HEK293 (cell line): ENCODE measurements around the gene RASGRP3.

Experiments used
- BCL11B ChIP-seq: fragments of 450-650 bp; formaldehyde crosslinking; IDR thresholded peaks from 2 replicates; pipeline ENCODE4 v1.5.1; 2016; ENCODE audit warnings: low read depth, missing biosample characterization, missing genetic modification characterization
- FEZF1 ChIP-seq: fragments of 450-650 bp; formaldehyde crosslinking; IDR thresholded peaks from 2 replicates; pipeline ENCODE4 v1.5.1; 2016; ENCODE audit warnings: missing biosample characterization, missing genetic modification characterization
- GFI1B ChIP-seq: fragments of 450-650 bp; formaldehyde crosslinking; IDR thresholded peaks from 2 replicates; pipeline ENCODE4 v1.5.1; 2016; ENCODE audit warnings: missing biosample characterization, missing genetic modification characterization
- GLIS1 ChIP-seq: fragments of 450-650 bp; formaldehyde crosslinking; IDR thresholded peaks from 2 replicates; pipeline ENCODE4 v1.5.1; 2016; ENCODE audit warnings: missing biosample characterization, missing genetic modification characterization
- HOXC10 ChIP-seq: sonication (generic); formaldehyde crosslinking; IDR thresholded peaks from 2 replicates; pipeline ENCODE4 v1.8.1; 2023; ENCODE audit warnings: mild to moderate bottlenecking, missing genetic modification reagents
- MZF1 ChIP-seq: fragments of 450-650 bp; formaldehyde crosslinking; IDR thresholded peaks from 2 replicates; pipeline ENCODE4 v1.5.1; 2017; ENCODE audit warnings: missing biosample characterization, missing genetic modification characterization, borderline replicate concordance
- OSR2 ChIP-seq: fragments of 450-650 bp; formaldehyde crosslinking; IDR thresholded peaks from 2 replicates; pipeline ENCODE4 v1.5.1; 2016; ENCODE audit warnings: missing biosample characterization, missing genetic modification characterization
- YY2 ChIP-seq: fragments of 450-650 bp; formaldehyde crosslinking; IDR thresholded peaks from 2 replicates; pipeline ENCODE4 v1.5.1; 2016; ENCODE audit warnings: missing biosample characterization, missing genetic modification characterization
- ZBTB17 ChIP-seq: fragments of 450-650 bp; formaldehyde crosslinking; IDR thresholded peaks from 2 replicates; pipeline ENCODE4 v1.5.1; 2016; ENCODE audit warnings: missing biosample characterization, missing genetic modification characterization
- ZBTB20 ChIP-seq: fragments of 450-650 bp; formaldehyde crosslinking; IDR thresholded peaks from 2 replicates; pipeline ENCODE4 v1.5.1; 2016; ENCODE audit warnings: missing biosample characterization, missing genetic modification characterization
- ZBTB21 ChIP-seq: fragments of 450-650 bp; formaldehyde crosslinking; IDR thresholded peaks from 2 replicates; pipeline ENCODE4 v1.5.1; 2017; ENCODE audit warnings: missing biosample characterization, missing genetic modification characterization
- ZBTB26 ChIP-seq: fragments of 450-650 bp; formaldehyde crosslinking; optimal IDR thresholded peaks from 2 replicates; pipeline ENCODE3; 2016; ENCODE audit warnings: missing biosample characterization, mild to moderate bottlenecking, missing genetic modification characterization
- ZBTB48 ChIP-seq: fragments of 450-650 bp; formaldehyde crosslinking; IDR thresholded peaks from 2 replicates; pipeline ENCODE4 v1.5.1; 2016; ENCODE audit warnings: missing biosample characterization, missing genetic modification characterization
- ZBTB6 ChIP-seq: fragments of 450-650 bp; formaldehyde crosslinking; IDR thresholded peaks from 2 replicates; pipeline ENCODE4 v1.5.1; 2017; ENCODE audit warnings: missing biosample characterization, missing genetic modification characterization
- ZBTB8A ChIP-seq: fragments of 450-650 bp; formaldehyde crosslinking; IDR thresholded peaks from 2 replicates; pipeline ENCODE4 v1.5.1; 2016; ENCODE audit warnings: missing biosample characterization, missing genetic modification characterization
- ZEB2 ChIP-seq: fragments of 450-650 bp; formaldehyde crosslinking; IDR thresholded peaks from 2 replicates; pipeline ENCODE4 v1.5.1; 2016; ENCODE audit warnings: missing biosample characterization, missing genetic modification characterization
- ZNF10 ChIP-seq: fragments of 450-650 bp; formaldehyde crosslinking; IDR thresholded peaks from 2 replicates; pipeline ENCODE4 v1.5.1; 2017; ENCODE audit warnings: missing biosample characterization, missing genetic modification characterization
- ZNF132 ChIP-seq: fragments of 450-650 bp; formaldehyde crosslinking; IDR thresholded peaks from 2 replicates; pipeline ENCODE4 v1.5.1; 2017; ENCODE audit warnings: missing biosample characterization, missing genetic modification characterization, borderline replicate concordance
- ZNF140 ChIP-seq: fragments of 450-650 bp; formaldehyde crosslinking; IDR thresholded peaks from 2 replicates; pipeline ENCODE4 v1.5.1; 2016; ENCODE audit warnings: missing biosample characterization, missing genetic modification characterization
- ZNF146 ChIP-seq: fragments of 450-650 bp; formaldehyde crosslinking; IDR thresholded peaks from 2 replicates; pipeline ENCODE4 v1.5.1; 2016; ENCODE audit warnings: missing biosample characterization, missing genetic modification characterization
- ZNF174 ChIP-seq: fragments of 450-650 bp; formaldehyde crosslinking; IDR thresholded peaks from 2 replicates; pipeline ENCODE4 v1.5.0; 2017; ENCODE audit warnings: missing biosample characterization, mild to moderate bottlenecking, missing genetic modification characterization
- ZNF600 ChIP-seq: fragments of 450-650 bp; formaldehyde crosslinking; IDR thresholded peaks from 2 replicates; pipeline ENCODE4 v1.5.1; 2016; ENCODE audit warnings: missing biosample characterization, missing genetic modification characterization
- ZNF629 ChIP-seq: fragments of 450-650 bp; formaldehyde crosslinking; IDR thresholded peaks from 2 replicates; pipeline ENCODE4 v1.5.1; 2017; ENCODE audit warnings: missing biosample characterization, missing genetic modification characterization
- ZNF664 ChIP-seq: fragments of 450-650 bp; formaldehyde crosslinking; IDR thresholded peaks from 2 replicates; pipeline ENCODE4 v1.5.1; 2016; ENCODE audit warnings: missing biosample characterization, missing genetic modification characterization
- ZNF777 ChIP-seq: fragments of 450-650 bp; formaldehyde crosslinking; IDR thresholded peaks from 2 replicates; pipeline ENCODE4 v1.5.1; 2017; ENCODE audit warnings: missing biosample characterization, missing genetic modification characterization, borderline replicate concordance
- ZNF785 ChIP-seq: fragments of 450-650 bp; formaldehyde crosslinking; IDR thresholded peaks from 2 replicates; pipeline ENCODE4 v1.5.1; 2016; ENCODE audit warnings: missing biosample characterization, missing genetic modification characterization
- ZNF843 ChIP-seq: fragments of 450-650 bp; formaldehyde crosslinking; IDR thresholded peaks from 2 replicates; pipeline ENCODE4 v1.5.1; 2016; ENCODE audit warnings: missing biosample characterization, missing genetic modification characterization
- TF ChIP-seq, protein P1 (sequence below): sonication (generic); formaldehyde crosslinking; IDR thresholded peaks from 2 replicates; pipeline ENCODE4 v1.8.1; 2022; ENCODE audit warnings: mild to moderate bottlenecking, moderate library complexity, missing genetic modification reagents
- TF ChIP-seq, protein P2 (sequence below): fragments of 450-650 bp; formaldehyde crosslinking; IDR thresholded peaks from 2 replicates; pipeline ENCODE4 v1.5.1; 2016; ENCODE audit warnings: missing biosample characterization, missing genetic modification characterization
- TF ChIP-seq, protein P3 (sequence below): fragments of 450-650 bp; formaldehyde crosslinking; conservative IDR thresholded peaks from 2 replicates; pipeline ENCODE4 v1.5.1; 2016; ENCODE audit warnings: low read depth, missing biosample characterization, missing genetic modification characterization
- TF ChIP-seq, protein P4 (sequence below): fragments of 450-650 bp; formaldehyde crosslinking; IDR thresholded peaks from 2 replicates; pipeline ENCODE4 v1.5.1; 2017; ENCODE audit warnings: missing biosample characterization, missing genetic modification characterization

The RASGRP3 gene

GRCh38 chr2:33589444-33589843 is 113.0 kb downstream of the RASGRP3 start (continued):
- TF ChIP-seq GFI1B = peak; percentile 40; the same call in 1 of the 2 replicates
- TF ChIP-seq, protein P1, sequence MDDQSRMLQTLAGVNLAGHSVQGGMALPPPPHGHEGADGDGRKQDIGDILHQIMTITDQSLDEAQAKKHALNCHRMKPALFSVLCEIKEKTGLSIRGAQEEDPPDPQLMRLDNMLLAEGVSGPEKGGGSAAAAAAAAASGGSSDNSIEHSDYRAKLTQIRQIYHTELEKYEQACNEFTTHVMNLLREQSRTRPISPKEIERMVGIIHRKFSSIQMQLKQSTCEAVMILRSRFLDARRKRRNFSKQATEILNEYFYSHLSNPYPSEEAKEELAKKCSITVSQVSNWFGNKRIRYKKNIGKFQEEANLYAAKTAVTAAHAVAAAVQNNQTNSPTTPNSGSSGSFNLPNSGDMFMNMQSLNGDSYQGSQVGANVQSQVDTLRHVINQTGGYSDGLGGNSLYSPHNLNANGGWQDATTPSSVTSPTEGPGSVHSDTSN (CRISPR knock-in tag) = no peak
- peak; percentile 95 for TF ChIP-seq ZNF843
- TF ChIP-seq ZBTB17 (tag by site-specific recombination) = no peak
- no peak for TF ChIP-seq ZNF146 (tag by site-specific recombination)
- no peak for TF ChIP-seq ZNF629
- no peak for TF ChIP-seq ZNF10 (tag by site-specific recombination)
- TF ChIP-seq ZBTB21 (tag by site-specific recombination) = no peak
- TF ChIP-seq ZNF777 (tag by site-specific recombination) = no peak
- no peak for TF ChIP-seq ZNF132
- no peak for TF ChIP-seq HOXC10 (CRISPR knock-in tag)
- 0 out of 2 replicates have a peak, but pooled peaks have one; percentile 47 for TF ChIP-seq ZEB2 (tag by site-specific recombination)
- TF ChIP-seq ZBTB48 (tag by site-specific recombination) = no peak
- no peak for TF ChIP-seq ZBTB26 (tag by site-specific recombination)
- TF ChIP-seq YY2 = no peak
- no peak for TF ChIP-seq ZNF140
- TF ChIP-seq MZF1 (tag by site-specific recombination) = no peak
- no peak for TF ChIP-seq ZBTB8A (tag by site-specific recombination)
- no peak for TF ChIP-seq ZNF664
- peak; percentile 87 for TF ChIP-seq OSR2 (tag by site-specific recombination)
- TF ChIP-seq GLIS1 (tag by site-specific recombination) = no peak
- TF ChIP-seq BCL11B (tag by site-specific recombination) = no peak
- TF ChIP-seq, protein P2, sequence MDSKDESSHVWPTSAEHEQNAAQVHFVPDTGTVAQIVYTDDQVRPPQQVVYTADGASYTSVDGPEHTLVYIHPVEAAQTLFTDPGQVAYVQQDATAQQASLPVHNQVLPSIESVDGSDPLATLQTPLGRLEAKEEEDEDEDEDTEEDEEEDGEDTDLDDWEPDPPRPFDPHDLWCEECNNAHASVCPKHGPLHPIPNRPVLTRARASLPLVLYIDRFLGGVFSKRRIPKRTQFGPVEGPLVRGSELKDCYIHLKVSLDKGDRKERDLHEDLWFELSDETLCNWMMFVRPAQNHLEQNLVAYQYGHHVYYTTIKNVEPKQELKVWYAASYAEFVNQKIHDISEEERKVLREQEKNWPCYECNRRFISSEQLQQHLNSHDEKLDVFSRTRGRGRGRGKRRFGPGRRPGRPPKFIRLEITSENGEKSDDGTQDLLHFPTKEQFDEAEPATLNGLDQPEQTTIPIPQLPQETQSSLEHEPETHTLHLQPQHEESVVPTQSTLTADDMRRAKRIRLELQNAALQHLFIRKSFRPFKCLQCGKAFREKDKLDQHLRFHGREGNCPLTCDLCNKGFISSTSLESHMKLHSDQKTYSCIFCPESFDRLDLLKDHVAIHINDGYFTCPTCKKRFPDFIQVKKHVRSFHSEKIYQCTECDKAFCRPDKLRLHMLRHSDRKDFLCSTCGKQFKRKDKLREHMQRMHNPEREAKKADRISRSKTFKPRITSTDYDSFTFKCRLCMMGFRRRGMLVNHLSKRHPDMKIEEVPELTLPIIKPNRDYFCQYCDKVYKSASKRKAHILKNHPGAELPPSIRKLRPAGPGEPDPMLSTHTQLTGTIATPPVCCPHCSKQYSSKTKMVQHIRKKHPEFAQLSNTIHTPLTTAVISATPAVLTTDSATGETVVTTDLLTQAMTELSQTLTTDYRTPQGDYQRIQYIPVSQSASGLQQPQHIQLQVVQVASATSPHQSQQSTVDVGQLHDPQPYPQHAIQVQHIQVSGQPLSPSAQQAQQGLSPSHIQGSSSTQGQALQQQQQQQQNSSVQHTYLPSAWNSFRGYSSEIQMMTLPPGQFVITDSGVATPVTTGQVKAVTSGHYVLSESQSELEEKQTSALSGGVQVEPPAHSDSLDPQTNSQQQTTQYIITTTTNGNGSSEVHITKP (tag by site-specific recombination) = no peak
- no peak for TF ChIP-seq ZBTB6 (tag by site-specific recombination)
- TF ChIP-seq, protein P3, sequence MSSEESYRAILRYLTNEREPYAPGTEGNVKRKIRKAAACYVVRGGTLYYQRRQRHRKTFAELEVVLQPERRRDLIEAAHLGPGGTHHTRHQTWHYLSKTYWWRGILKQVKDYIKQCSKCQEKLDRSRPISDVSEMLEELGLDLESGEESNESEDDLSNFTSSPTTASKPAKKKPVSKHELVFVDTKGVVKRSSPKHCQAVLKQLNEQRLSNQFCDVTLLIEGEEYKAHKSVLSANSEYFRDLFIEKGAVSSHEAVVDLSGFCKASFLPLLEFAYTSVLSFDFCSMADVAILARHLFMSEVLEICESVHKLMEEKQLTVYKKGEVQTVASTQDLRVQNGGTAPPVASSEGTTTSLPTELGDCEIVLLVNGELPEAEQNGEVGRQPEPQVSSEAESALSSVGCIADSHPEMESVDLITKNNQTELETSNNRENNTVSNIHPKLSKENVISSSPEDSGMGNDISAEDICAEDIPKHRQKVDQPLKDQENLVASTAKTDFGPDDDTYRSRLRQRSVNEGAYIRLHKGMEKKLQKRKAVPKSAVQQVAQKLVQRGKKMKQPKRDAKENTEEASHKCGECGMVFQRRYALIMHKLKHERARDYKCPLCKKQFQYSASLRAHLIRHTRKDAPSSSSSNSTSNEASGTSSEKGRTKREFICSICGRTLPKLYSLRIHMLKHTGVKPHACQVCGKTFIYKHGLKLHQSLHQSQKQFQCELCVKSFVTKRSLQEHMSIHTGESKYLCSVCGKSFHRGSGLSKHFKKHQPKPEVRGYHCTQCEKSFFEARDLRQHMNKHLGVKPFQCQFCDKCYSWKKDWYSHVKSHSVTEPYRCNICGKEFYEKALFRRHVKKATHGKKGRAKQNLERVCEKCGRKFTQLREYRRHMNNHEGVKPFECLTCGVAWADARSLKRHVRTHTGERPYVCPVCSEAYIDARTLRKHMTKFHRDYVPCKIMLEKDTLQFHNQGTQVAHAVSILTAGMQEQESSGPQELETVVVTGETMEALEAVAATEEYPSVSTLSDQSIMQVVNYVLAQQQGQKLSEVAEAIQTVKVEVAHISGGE (tag by site-specific recombination) = no peak
- TF ChIP-seq FEZF1 (tag by site-specific recombination) = peak; percentile 88
- no peak for TF ChIP-seq ZBTB20 (tag by site-specific recombination)
- TF ChIP-seq ZNF600 (tag by site-specific recombination) = no peak
- no peak for TF ChIP-seq ZNF174 (tag by site-specific recombination)
- no peak for TF ChIP-seq ZNF785 (tag by site-specific recombination)
- TF ChIP-seq, protein P4, sequence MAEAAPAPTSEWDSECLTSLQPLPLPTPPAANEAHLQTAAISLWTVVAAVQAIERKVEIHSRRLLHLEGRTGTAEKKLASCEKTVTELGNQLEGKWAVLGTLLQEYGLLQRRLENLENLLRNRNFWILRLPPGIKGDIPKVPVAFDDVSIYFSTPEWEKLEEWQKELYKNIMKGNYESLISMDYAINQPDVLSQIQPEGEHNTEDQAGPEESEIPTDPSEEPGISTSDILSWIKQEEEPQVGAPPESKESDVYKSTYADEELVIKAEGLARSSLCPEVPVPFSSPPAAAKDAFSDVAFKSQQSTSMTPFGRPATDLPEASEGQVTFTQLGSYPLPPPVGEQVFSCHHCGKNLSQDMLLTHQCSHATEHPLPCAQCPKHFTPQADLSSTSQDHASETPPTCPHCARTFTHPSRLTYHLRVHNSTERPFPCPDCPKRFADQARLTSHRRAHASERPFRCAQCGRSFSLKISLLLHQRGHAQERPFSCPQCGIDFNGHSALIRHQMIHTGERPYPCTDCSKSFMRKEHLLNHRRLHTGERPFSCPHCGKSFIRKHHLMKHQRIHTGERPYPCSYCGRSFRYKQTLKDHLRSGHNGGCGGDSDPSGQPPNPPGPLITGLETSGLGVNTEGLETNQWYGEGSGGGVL (tag by site-specific recombination) = no peak
